HepG2 (cell line): ENCODE measurements around the gene ARID5B. TPM values are rescaled to one million over a fixed set of nuclear protein-coding genes. Genes with fewer than 3 reads are reported as not detected.

Experiments
- ATF2 ChIP-seq: sonication (generic); formaldehyde crosslinking; IDR thresholded peaks from 2 replicates; pipeline ENCODE4 v1.4.0; 2020; ENCODE audit warnings: missing genetic modification reagents
- ATF7 ChIP-seq, 2 experiments: fragments of 450-650 bp in 1 of 2; sonication (generic) in 1 of 2; formaldehyde crosslinking in 1 of 2; IDR thresholded peaks; 2 replicates each; pipeline versions ENCODE4 v1.4.0 to v1.6.1; 2016 to 2020; ENCODE audit warnings: antibody characterized with exemption in 1 of 2, mild to moderate bottlenecking in 1 of 2, missing genetic modification reagents in 1 of 2
- E2F1 ChIP-seq: sonication (generic); formaldehyde crosslinking; IDR thresholded peaks from 2 replicates; pipeline ENCODE4 v1.5.0; 2020; ENCODE audit warnings: missing genetic modification reagents
- ETS1 ChIP-seq: sonication (generic); formaldehyde crosslinking; IDR thresholded peaks from 2 replicates; pipeline ENCODE4 v1.4.0; 2020; ENCODE audit warnings: missing genetic modification reagents
- GATAD2A ChIP-seq: IDR thresholded peaks from 2 replicates; pipeline ENCODE4 v1.6.1; 2016
- IRX3 ChIP-seq: sonication (generic); formaldehyde crosslinking; IDR thresholded peaks from 2 replicates; pipeline ENCODE4 v1.8.1; 2023; ENCODE audit warnings: mild to moderate bottlenecking, low read depth, missing genetic modification reagents, borderline replicate concordance
- NR2C2 ChIP-seq: sonication (generic); formaldehyde crosslinking; IDR thresholded peaks from 2 replicates; pipeline ENCODE4 v1.4.0; 2020; ENCODE audit warnings: missing genetic modification reagents, mild to moderate bottlenecking, moderate library complexity, borderline replicate concordance
- NRL ChIP-seq: sonication (generic); formaldehyde crosslinking; IDR thresholded peaks from 2 replicates; pipeline ENCODE4 v1.5.0; 2020; ENCODE audit warnings: missing genetic modification reagents, mild to moderate bottlenecking, moderate library complexity, borderline replicate concordance
- REXO4 ChIP-seq: sonication (generic); formaldehyde crosslinking; IDR thresholded peaks from 2 replicates; pipeline ENCODE4 v1.8.0; 2022; ENCODE audit warnings: missing genetic modification reagents, mild to moderate bottlenecking, borderline replicate concordance
- STAT6 ChIP-seq: sonication (generic); formaldehyde crosslinking; IDR thresholded peaks from 2 replicates; pipeline ENCODE4 v1.4.0; 2020; ENCODE audit warnings: missing genetic modification reagents, mild to moderate bottlenecking, borderline replicate concordance
- TOE1 ChIP-seq: sonication (generic); formaldehyde crosslinking; IDR thresholded peaks from 2 replicates; pipeline ENCODE4 v1.4.0; 2020; ENCODE audit warnings: mild to moderate bottlenecking, missing genetic modification reagents
- TP53 ChIP-seq: sonication (generic); formaldehyde crosslinking; conservative IDR thresholded peaks from 2 replicates; pipeline ENCODE4 v1.4.0; 2020; ENCODE audit warnings: missing genetic modification reagents
- ZBTB39 ChIP-seq: sonication (generic); formaldehyde crosslinking; IDR thresholded peaks from 2 replicates; pipeline ENCODE4 v1.5.0; 2020; ENCODE audit warnings: missing genetic modification reagents
- ZNF362 ChIP-seq: sonication (generic); formaldehyde crosslinking; IDR thresholded peaks from 2 replicates; pipeline ENCODE4 v1.4.0; 2020; ENCODE audit warnings: missing genetic modification reagents, mild to moderate bottlenecking, borderline replicate concordance
- ZNF513 ChIP-seq: sonication (generic); formaldehyde crosslinking; conservative IDR thresholded peaks from 2 replicates; pipeline ENCODE4 v1.5.0; 2020; ENCODE audit warnings: missing genetic modification reagents
- ZNF605 ChIP-seq: sonication (generic); formaldehyde crosslinking; IDR thresholded peaks from 2 replicates; pipeline ENCODE4 v1.8.0; 2022; ENCODE audit warnings: mild to moderate bottlenecking, missing genetic modification reagents
- polyA plus RNA-seq, 8 experiments: library from polyadenylated mRNA; depleted of rRNA in 3 of 8; stranded (reverse) in 7 of 8; unstranded in 1 of 8; fragments of >200 nt; fragmentation: Illumina TruSeq in 4 of 8; extraction: Trizol in 4 of 8; gene quantifications; 2 replicates each; pipeline versions ENCODE4 v1.2.1 to v1.2.3, GENCODE V29; 2011 to 2016; ENCODE audit warnings: low read depth in 4 of 8, missing spikeins in 1 of 8, mixed read lengths in 1 of 8; ENCODE audit not compliant: insufficient read depth in 1 of 8
- total RNA-seq, 5 experiments: library from RNA; depleted of rRNA; stranded (reverse); fragments of >200 nt; fragmentation: Illumina TruSeq; extraction: Trizol; gene quantifications; 2 replicates each; pipeline ENCODE4 v1.2.3, GENCODE V29; 2016; ENCODE audit warnings: low read depth in 1 of 5

ARID5B gene
- total and polyA plus RNA-seq, 2 of the 13 experiments (the other 11 are each of a cell fraction or from before 2014, with no cell fraction given) = 6.2 to 21.1 TPM

GRCh38 chr10:62048919-62049623 lies 147.6 kb downstream of the ARID5B start (continued):
- TF ChIP-seq REXO4 = no peak
- TF ChIP-seq ZBTB39 (CRISPR knock-in tag) = peak; percentile 89
- peak; percentile 63 for TF ChIP-seq NR2C2 (CRISPR knock-in tag)
- 0 out of 2 replicates have a peak, but pooled peaks have one; percentile 36 for TF ChIP-seq ZNF362 (CRISPR knock-in tag)
- TF ChIP-seq GATAD2A (CRISPR knock-in tag) = peak; percentile 94
- TF ChIP-seq ATF2 (CRISPR knock-in tag) = peak; percentile 90
- no peak for TF ChIP-seq E2F1
- TF ChIP-seq ZNF605 (CRISPR knock-in tag) = peak; percentile 80
- TF ChIP-seq TOE1 (CRISPR knock-in tag) = no peak
- TF ChIP-seq ZNF513 (CRISPR knock-in tag) = no peak
- TF ChIP-seq IRX3 (CRISPR knock-in tag) = no peak
- TF ChIP-seq ATF7 (IDR thresholded peaks at IDR 0.05) = no peak
- TF ChIP-seq ATF7 (CRISPR knock-in tag; IDR thresholded peaks at IDR 0.05) = peak; percentile 79
- no peak for TF ChIP-seq ETS1 (CRISPR knock-in tag)
- no peak for TF ChIP-seq TP53 (CRISPR knock-in tag)
- TF ChIP-seq NRL (CRISPR knock-in tag) = peak; percentile 90; the same call in 1 of the 2 replicates
- TF ChIP-seq STAT6 (CRISPR knock-in tag) = 0 out of 2 replicates have a peak, but pooled peaks have one; percentile 25
